Measurements from ENCODE around the gene SIGLEC8. TPM values are rescaled to one million over a fixed set of nuclear protein-coding genes. Genes with fewer than 3 reads are reported as not detected.

The SIGLEC8 gene
- total RNA-seq, 2 donors from 2014 or later, result 0.28 to 0.41 TPM

- DNase-seq (ENCODE audit: low spot score) (no peak), ATAC-seq (ENCODE audit: insufficient number of reproducible peaks, low FRiP score, low read depth) (no peak)
- no peaks in the 10 kb centered on the region for H3K27me3 ChIP-seq (replicated peaks; ENCODE audit: insufficient read depth)
- H3K4me3 ChIP-seq, result no peak overlapping the region
- no peaks in the 10 kb centered on the region for H3K4me1 ChIP-seq (ENCODE audit: control insufficient read depth in 1 of 2, low read depth in 2 of 2)
- H3K36me3 ChIP-seq, result no peaks in the 10 kb centered on the region
- no peaks in the 10 kb centered on the region for H3K9me3 ChIP-seq
- TF ChIP-seq, protein P1, sequence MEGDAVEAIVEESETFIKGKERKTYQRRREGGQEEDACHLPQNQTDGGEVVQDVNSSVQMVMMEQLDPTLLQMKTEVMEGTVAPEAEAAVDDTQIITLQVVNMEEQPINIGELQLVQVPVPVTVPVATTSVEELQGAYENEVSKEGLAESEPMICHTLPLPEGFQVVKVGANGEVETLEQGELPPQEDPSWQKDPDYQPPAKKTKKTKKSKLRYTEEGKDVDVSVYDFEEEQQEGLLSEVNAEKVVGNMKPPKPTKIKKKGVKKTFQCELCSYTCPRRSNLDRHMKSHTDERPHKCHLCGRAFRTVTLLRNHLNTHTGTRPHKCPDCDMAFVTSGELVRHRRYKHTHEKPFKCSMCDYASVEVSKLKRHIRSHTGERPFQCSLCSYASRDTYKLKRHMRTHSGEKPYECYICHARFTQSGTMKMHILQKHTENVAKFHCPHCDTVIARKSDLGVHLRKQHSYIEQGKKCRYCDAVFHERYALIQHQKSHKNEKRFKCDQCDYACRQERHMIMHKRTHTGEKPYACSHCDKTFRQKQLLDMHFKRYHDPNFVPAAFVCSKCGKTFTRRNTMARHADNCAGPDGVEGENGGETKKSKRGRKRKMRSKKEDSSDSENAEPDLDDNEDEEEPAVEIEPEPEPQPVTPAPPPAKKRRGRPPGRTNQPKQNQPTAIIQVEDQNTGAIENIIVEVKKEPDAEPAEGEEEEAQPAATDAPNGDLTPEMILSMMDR (IDR thresholded peaks at IDR 0.05), result no peak
- H3K27ac ChIP-seq, result no peak overlapping the region
Observed at GRCh38 chr19:51491586-51491985, 33.3 kb upstream of the SIGLEC8 start.

GRCh38 chr19:51490676-51491075 is 32.4 kb upstream of the SIGLEC8 start:
- ATAC-seq (ENCODE audit: insufficient number of reproducible peaks, low FRiP score, low read depth) (no peak), DNase-seq (ENCODE audit: low spot score) (no peak)
- Histone ChIP-seq H3K27me3 (replicated peaks; ENCODE audit: insufficient read depth) (no peaks in the 10 kb centered on the region), H3K4me1 (ENCODE audit: control insufficient read depth in 1 of 2, low read depth in 2 of 2) (no peaks in the 10 kb centered on the region), H3K27ac (no peak overlapping the region), H3K4me3 (no peak overlapping the region), H3K36me3 (no peaks in the 10 kb centered on the region), H3K9me3 (no peaks in the 10 kb centered on the region)
- TF ChIP-seq, protein P1 (IDR thresholded peaks at IDR 0.05), result no peak

GRCh38 chr19:51489113-51489512 is 30.9 kb upstream of the SIGLEC8 start:
- no peak overlapping the region for H3K27ac ChIP-seq
- no peaks in the 10 kb centered on the region for H3K9me3 ChIP-seq
- no peak for ATAC-seq (ENCODE audit: insufficient number of reproducible peaks, low FRiP score, low read depth)
- no peak overlapping the region for H3K4me3 ChIP-seq
- no peaks in the 10 kb centered on the region for H3K36me3 ChIP-seq
- TF ChIP-seq, protein P1 (IDR thresholded peaks at IDR 0.05), result no peak
- H3K27me3 ChIP-seq (replicated peaks; ENCODE audit: insufficient read depth), result no peaks in the 10 kb centered on the region
- no peak for DNase-seq (ENCODE audit: low spot score)
- H3K4me1 ChIP-seq (ENCODE audit: control insufficient read depth in 1 of 2, low read depth in 2 of 2), result no peaks in the 10 kb centered on the region

DNA sequence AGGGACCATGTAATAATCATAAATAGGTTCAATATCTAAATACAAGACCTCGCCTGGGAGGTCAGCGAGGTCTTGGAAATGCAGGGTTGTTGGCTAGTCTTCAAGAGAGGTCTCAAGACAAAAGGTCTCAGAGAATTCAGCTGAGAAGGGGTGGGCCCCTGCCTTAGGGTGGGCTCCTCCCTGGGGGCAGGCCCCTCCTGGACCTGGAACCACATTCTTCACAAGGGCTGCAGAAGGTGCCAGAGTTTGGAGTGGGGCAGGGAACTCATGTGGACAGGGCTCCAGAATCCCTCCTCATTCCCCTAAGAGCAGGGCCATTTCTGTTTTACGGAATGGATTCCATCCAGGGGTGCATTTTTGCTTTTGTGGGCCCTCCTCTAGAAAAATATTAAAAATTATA is 30.2 kb upstream of the SIGLEC8 start:
- ATAC-seq (ENCODE audit: insufficient number of reproducible peaks, low FRiP score, low read depth) (no peak), DNase-seq (ENCODE audit: low spot score) (no peak)
- Histone ChIP-seq H3K4me1 (ENCODE audit: control insufficient read depth in 1 of 2, low read depth in 2 of 2) (no peaks in the 10 kb centered on the region), H3K27ac (no peak overlapping the region), H3K4me3 (no peak overlapping the region), H3K9me3 (no peaks in the 10 kb centered on the region), H3K27me3 (replicated peaks; ENCODE audit: insufficient read depth) (no peaks in the 10 kb centered on the region), H3K36me3 (no peaks in the 10 kb centered on the region)
- TF ChIP-seq, protein P1 (IDR thresholded peaks at IDR 0.05), result no peak

DNA sequence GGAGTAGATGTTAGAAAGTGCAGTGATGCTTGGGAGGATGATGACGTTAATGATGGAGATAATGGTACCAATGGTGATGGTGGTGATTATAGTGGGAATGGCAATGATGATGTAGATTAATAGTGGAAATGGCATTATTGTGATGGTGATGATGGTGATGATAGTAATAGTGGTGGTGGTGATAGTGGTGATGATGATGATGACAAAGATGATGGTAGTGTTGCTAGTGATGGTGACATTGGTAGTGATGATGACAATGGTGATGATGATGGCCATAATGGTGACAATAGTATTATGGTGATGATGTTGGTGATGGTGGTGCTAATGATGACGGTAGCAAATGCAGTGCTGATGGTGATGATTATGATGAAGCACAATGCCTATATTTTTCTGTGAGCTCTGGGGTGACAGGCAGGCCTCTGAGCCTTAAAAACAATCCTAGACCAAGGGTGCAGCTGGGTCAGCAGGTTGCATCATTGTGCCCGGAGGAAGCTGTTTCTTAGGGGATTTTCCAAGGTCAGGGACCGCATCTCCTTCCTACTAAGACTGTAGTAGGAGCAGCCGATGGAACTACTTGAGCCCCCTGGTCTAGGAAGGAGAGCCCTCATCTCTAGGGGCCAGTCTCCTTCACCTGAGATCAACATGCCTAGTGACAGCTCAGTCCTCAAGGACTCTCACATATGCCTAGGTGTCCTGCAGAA is 27.9 kb upstream of the SIGLEC8 start:
- ATAC-seq (ENCODE audit: insufficient number of reproducible peaks, low FRiP score, low read depth), result no peak
- H3K4me1 ChIP-seq (ENCODE audit: control insufficient read depth in 1 of 2, low read depth in 2 of 2), result no peaks in the 10 kb centered on the region
- H3K36me3 ChIP-seq, result no peaks in the 10 kb centered on the region
- DNase-seq (ENCODE audit: low spot score), result no peak
- H3K27me3 ChIP-seq (replicated peaks; ENCODE audit: insufficient read depth), result no peaks in the 10 kb centered on the region
- no peak overlapping the region for H3K4me3 ChIP-seq
- TF ChIP-seq, protein P1 (IDR thresholded peaks at IDR 0.05), result no peak
- no peaks in the 10 kb centered on the region for H3K9me3 ChIP-seq
- H3K27ac ChIP-seq, result no peak overlapping the region
